Measurements from ENCODE around the gene CDK4. TPM values are rescaled to one million over a fixed set of nuclear protein-coding genes. Genes with fewer than 3 reads are reported as not detected.

Gene CDK4
- total and polyA plus RNA-seq, 2 of the 4 experiments (the other 2 are of a cell fraction) = 261 to 297 TPM

- POLR2A ChIA-PET (ENCODE audit: unreplicated experiment) = no interaction called here
- no peak overlapping the region for H2BK120ac ChIP-seq (ENCODE audit: low read depth, low read length)
- no peak overlapping the region for H3K4ac ChIP-seq (ENCODE audit: low read depth, low read length)
- no peaks in the 10 kb centered on the region for H4K20me1 ChIP-seq (ENCODE audit: insufficient read depth, low read length)
- in situ Hi-C loops (cut with MboI; ENCODE audit: low sequenced_read_pairs) (no loop called here), dilution Hi-C loops (cut with HindIII; ENCODE audit: low sequenced_read_pairs, unreplicated experiment) (no loop called here), intact Hi-C loops (cut with micrococcal nuclease) (no loop called here)
- no peak overlapping the region for H4K5ac ChIP-seq (ENCODE audit: low read depth, low read length)
- ATAC-seq (ENCODE audit: low read depth) (no peak), DNase-seq (no peak)
- H3K56ac ChIP-seq (ENCODE audit: extremely low read depth, insufficient read depth, low read length) = no peak overlapping the region
- H3K4me2 ChIP-seq (ENCODE audit: low read depth, low read length) = no peak overlapping the region
- H3K9me3 ChIP-seq (ENCODE audit: control insufficient read depth, insufficient read depth, low read length) = no peaks in the 10 kb centered on the region
- H2AFZ ChIP-seq (replicated peaks; ENCODE audit: low read length, poor library complexity) = no peak overlapping the region
- H3K9me1 ChIP-seq (ENCODE audit: insufficient read depth, low read length) = 0 out of 2 replicates have a peak, but pooled peaks cover 3% of the 10 kb centered on the region
- no TSS peak for BruUV-seq (replicated peaks)
- H3K23ac ChIP-seq (ENCODE audit: low read depth, low read length) = no peak overlapping the region
- H3K4me1 ChIP-seq (ENCODE audit: control insufficient read depth, insufficient read depth, low read length) = no peaks in the 10 kb centered on the region
- no peaks in the 10 kb centered on the region for H3K27me3 ChIP-seq (ENCODE audit: control insufficient read depth, insufficient read depth, low read length)
- no peak overlapping the region for H2AK5ac ChIP-seq (ENCODE audit: low read depth, low read length)
- no peak overlapping the region for H2BK20ac ChIP-seq (ENCODE audit: low read depth, low read length)
- H3K27ac ChIP-seq (ENCODE audit: insufficient read depth, low read length) = no peak overlapping the region
- H3K9ac ChIP-seq (ENCODE audit: low read depth, low read length) = no peak overlapping the region
- H3K4me3 ChIP-seq (ENCODE audit: insufficient read depth, low read depth, low read length) = no peak overlapping the region
- CTCF ChIA-PET = no interaction called here
- H2AK9ac ChIP-seq (replicated peaks; ENCODE audit: low read depth, low read length, poor library complexity) = no peak overlapping the region
- WGBS, 2 experiments (ENCODE audit: extremely low coverage in 2 of 2, insufficient read length in 1 of 2) = no CpG with 5 or more reads among the region's 7 CpGs
- peaks cover 7 to 22% of the 10 kb centered on the region in 2 experiments for H3K79me1 ChIP-seq (ENCODE audit: low read depth in 1 of 2, low read length in 2 of 2)
- H3K18ac ChIP-seq (ENCODE audit: low read depth, low read length) = no peak overlapping the region
- TF ChIP-seq CTCF (conservative IDR thresholded peaks at IDR 0.05; ENCODE audit: low read depth, low read length) = no peak
- TF ChIP-seq ELK1 (IDR thresholded peaks at IDR 0.05; ENCODE audit: borderline replicate concordance, low read depth, low read length) = no peak
- no peak for TF ChIP-seq MAFK (IDR thresholded peaks at IDR 0.05; ENCODE audit: low read depth, low read length)
- no peak for TF ChIP-seq SMC3 (IDR thresholded peaks at IDR 0.05; ENCODE audit: low read depth, low read length)
- TF ChIP-seq RCOR1 (IDR thresholded peaks at IDR 0.05; ENCODE audit: insufficient replicate concordance, low read length) = no peak
- TF ChIP-seq MAZ (IDR thresholded peaks at IDR 0.05; ENCODE audit: borderline replicate concordance, low read depth, low read length) = no peak
- TF ChIP-seq CHD1 (IDR thresholded peaks at IDR 0.05; ENCODE audit: low read depth, low read length) = no peak
- TF ChIP-seq NFE2L2 (IDR thresholded peaks at IDR 0.05; ENCODE audit: low read depth, low read length) = no peak
- TF ChIP-seq FOS (IDR thresholded peaks at IDR 0.05; ENCODE audit: low read depth, low read length) = no peak
- no peak overlapping the region for H3K14ac ChIP-seq (replicated peaks; ENCODE audit: low read depth, low read length)
- H4K8ac ChIP-seq (ENCODE audit: low read depth in 2 of 2, low read length in 2 of 2) = no peak overlapping the region
- no peak overlapping the region for H2BK5ac ChIP-seq (ENCODE audit: low read depth, low read length, poor library complexity, severe bottlenecking)
- peaks cover 6% of the 10 kb centered on the region for H3K36me3 ChIP-seq (ENCODE audit: control insufficient read depth, insufficient read depth, low read length)
- H4K91ac ChIP-seq (ENCODE audit: insufficient read depth, low read depth, low read length) = no peak overlapping the region
- no peak overlapping the region for H2BK15ac ChIP-seq (ENCODE audit: low read depth, low read length)
These were observed 25.8 kb upstream of the CDK4 start for GRCh38 chr12:57777911-57778310.

All from IMR-90 (cell line).